Measurements from ENCODE around the gene TOX3.

The TOX3 gene

DNA sequence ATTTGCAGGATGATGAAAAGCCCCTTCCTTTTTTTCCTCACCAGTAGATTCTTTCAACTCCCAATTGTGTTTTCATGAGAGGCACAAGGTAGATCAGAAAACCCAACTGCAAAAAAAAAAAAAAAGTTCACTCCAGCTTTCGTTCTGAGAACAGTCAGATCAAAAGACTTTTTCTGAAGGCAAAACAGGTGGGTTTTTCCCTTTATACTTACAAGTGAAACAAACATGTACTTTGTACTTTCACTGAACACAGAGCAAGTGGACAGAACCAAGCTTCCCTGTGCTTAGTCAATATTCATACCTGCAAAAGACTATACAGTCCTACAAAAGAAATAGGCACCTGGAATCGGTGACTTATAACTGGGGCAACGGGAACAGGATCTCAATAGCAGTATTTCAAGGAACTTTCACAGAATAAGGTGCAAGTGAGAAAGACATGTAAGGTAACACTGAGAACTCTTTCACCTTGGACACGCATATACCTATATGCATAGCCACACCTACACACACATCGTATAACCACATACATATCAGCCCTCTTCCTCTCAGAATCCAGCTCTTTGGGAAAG is 54.1 kb downstream of the TOX3 start:
- DNase-seq (ENCODE audit: low spot score) = no peak

DNA sequence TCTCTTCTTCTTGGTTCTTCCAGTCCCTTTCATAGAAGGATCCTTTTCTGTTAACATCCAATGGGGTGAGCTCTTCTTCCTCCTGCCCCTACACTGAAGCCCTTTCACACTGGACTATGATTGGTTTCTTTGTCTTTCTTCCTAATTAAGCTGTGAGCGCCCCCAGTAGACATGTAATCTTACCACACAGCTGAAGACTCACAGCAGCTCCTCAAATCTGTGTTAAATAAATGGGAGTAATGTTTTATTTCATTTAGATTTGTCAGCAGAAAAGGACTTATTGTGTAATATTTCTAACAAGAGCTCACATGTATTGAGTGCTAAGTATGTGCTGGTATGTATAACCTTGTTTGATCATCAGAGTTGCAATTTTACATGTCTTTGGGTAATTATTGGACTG is 55.7 kb downstream of the TOX3 start:
- DNase-seq (ENCODE audit: low spot score) = peak; percentile 90

DNA sequence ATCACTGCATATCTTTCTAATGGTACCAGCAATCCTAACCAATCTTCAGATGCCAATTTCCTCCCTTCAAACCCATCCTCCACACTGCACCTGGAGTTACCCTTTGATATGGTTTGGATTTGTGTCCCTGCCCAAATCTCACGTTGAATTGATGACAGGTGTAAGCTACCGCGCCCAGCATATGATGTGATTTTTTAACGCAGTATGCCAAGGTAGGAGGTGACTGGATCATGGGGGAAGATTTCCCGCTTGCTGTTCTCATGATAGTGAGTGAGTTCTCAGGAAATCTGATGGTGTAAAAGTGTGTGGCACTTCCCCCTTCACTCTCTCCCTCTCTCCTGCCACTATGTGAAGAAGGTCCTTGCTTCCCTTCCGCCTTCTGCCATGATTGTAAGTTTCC is 57.0 kb downstream of the TOX3 start:
- DNase-seq (ENCODE audit: low spot score) = no peak

- DNase-seq (ENCODE audit: low spot score) = no peak
These were observed 58.1 kb downstream of the TOX3 start for GRCh38 chr16:52488837-52489289.

- DNase-seq (ENCODE audit: low spot score) = no peak
These were observed 59.0 kb downstream of the TOX3 start for GRCh38 chr16:52487849-52488457.

DNA sequence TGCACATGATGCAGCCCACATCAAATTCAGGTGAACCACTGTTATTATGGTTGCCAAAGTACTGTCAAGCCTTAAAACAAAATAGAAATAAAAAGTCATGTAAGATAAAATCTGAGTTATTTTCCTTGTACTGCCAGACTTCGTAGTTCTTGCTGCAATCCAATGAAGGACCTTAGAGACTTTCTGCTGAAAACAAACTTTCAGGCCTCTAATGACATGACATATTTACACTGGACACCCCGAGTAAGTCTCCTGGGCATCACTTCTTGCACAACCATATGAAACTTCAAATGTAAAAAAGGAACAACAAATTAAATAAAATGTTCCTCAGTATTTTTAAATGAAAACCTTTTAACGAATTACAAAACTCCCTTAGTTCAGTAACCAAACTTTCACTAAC is 66.7 kb downstream of the TOX3 start:
- no peak for DNase-seq (ENCODE audit: low spot score)

DNA sequence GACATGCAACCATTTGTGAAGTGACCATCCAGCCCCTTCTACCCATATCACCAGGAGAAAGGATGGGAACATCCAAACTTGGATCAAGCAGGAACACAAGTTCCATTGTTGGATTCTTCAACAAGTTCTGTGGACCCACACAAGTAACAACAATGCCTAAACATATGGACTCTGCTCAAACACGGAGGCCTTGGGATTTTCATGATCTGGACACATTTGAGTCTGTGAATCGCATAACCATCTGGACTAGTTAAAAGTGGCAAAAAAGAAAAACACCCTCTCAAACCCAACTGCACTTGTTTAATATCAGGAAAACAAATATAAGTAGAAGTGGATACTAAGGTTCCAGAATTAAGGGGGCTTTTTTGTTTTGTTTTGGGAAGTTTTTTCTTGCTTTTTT is 70.8 kb downstream of the TOX3 start:
- no peak for DNase-seq (ENCODE audit: low spot score)

- DNase-seq (ENCODE audit: low spot score) = no peak
These were observed 72.3 kb downstream of the TOX3 start for GRCh38 chr16:52474679-52475078.

DNA sequence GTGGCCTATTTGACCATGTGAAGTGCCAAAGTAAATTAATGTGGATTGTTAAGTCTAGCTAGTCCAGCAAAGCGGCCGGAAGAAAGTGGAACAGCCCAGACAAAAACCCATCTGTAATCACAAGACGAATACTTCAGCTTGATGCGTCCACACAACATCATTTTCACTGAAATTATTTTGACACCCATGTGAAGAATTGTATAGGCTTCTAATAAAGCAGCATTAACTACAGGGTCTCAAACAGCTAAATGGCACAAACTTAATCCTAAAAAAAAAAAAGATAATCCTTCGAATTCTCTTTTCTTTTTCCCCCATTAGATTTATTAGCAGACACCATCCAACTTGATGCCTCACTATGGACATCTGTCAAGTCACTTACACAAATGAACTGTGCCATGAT is 73.8 kb downstream of the TOX3 start:
- DNase-seq (ENCODE audit: low spot score) = no peak

DNA sequence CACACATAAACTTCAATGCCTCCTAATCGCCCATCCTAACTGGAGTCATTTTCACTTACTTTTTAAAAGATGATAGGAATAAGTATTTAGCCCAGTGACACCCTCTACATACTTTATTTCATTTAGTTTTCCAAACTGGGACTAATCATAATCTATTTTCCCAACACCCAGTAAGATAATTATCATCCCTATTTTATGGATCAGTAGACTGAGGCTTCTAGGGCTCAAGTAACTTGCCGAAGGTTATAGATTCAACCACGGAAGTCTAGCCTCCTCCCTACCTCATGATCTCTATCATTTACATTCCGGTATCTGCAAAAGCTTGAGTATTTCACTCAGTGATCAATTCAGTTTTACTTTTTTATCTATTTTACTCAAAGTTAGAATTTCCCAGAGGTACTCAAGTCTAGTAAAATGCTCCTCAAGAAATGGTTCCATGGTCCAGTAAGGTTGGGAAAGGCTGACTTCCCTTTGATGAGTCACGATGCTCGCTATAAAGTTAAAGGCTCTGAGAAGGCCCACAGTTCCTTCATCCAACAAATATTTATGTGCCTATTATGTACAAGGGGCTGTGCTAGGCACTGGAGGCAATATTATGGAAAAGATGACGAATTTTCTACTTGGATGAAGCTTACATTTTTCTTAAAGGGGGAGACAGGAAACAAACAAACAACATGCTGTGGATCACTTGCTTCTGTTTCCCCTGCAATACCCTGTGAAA is 75.1 kb downstream of the TOX3 start:
- DNase-seq (ENCODE audit: low spot score) = no peak

DNA sequence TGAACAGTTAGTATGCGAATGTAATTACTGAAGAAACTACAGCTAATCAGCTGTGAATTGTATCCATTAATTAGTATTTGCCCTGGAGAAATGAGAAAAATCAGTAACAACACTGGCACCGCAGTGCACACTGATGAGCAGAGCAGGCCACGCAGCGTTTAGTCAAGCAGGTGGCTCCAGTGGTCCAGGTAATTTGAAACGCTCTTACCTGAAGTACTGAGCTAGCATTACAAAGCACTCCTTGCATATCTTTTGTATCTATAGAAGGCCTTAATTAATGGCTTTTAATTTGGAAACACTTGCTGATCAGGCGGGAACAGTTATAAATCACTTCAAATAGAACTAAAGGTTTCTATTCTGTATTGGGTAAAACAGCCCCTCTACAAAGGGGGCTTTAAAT is 76.4 kb downstream of the TOX3 start:
- DNase-seq (ENCODE audit: low spot score) = no peak

- no peak for DNase-seq (ENCODE audit: low spot score)
These were observed 77.2 kb downstream of the TOX3 start for GRCh38 chr16:52469775-52470174.

DNA sequence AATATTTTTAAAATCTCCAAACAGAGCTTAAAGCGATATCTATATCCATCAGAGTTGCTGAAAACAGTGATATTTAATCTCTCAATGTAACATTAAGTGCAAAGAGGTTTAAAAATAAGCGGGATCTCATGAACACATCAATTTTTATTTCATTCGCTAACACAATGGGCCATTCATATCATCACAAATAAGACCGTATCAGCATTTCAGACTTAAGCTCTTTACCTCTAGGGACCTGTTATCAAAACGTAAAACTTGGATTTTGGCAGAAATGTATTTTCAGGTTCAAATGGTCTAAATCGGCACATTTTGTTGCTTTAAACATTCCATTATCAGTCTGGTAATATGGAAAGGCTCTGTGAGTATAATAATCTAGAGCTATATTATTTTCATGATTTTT is 77.9 kb downstream of the TOX3 start:
- no peak for DNase-seq (ENCODE audit: low spot score)

DNA sequence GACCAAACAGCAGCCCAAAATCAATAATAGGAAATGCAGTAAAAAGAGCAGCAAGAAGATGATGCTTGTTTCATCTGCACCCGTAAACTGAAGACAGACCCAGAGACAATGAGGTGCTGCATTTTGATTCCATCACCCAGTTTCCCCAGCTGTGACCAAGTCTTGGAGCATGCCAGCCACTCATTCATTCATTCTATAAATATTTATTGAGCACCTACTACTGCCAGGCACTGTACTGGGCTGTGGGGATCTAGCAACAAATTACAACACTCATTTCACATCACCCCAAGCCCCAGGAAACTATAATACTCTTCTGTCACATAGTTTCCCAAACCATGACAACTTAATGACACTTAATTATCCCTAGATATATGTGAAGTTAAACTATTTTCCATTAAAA is 79.2 kb downstream of the TOX3 start:
- DNase-seq (ENCODE audit: low spot score) = no peak

GRCh38 chr16:52466994-52467393 is 79.9 kb downstream of the TOX3 start:
- peak; percentile 58 for DNase-seq (ENCODE audit: low spot score)

GRCh38 chr16:52465711-52466267 is 81.2 kb downstream of the TOX3 start:
- no peak for DNase-seq (ENCODE audit: low spot score)

- DNase-seq (ENCODE audit: low spot score) = no peak
These were observed 83.0 kb downstream of the TOX3 start for GRCh38 chr16:52463904-52464303.

- DNase-seq (ENCODE audit: low spot score) = no peak
These were observed 84.1 kb downstream of the TOX3 start for GRCh38 chr16:52462816-52463215.

DNA sequence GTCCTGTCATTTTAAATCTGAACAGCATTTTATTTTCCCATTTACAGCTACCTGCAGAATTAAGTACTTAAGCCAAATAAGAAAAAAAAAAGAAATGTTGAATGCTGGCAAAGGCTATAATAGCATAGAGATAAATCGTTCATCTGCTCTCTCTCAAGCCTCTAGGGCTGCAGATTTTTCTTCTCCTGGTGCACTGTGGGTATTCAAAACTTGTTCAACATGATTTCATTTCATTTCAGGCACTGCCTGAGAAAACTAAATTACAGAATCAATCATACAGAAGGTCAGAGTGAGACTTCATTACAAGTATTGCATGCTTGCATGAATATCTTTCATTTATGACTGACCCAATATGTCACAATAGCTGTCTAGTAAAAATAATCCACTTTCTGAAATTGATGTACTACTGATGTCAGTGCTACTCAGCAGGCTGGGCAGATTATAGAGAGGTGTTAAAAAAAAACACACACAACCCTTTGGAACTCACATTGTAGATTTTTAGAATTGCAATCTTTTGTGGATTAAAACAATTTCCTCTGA is 86.2 kb downstream of the TOX3 start:
- DNase-seq (ENCODE audit: low spot score) = peak; percentile 52

- peak; percentile 84 for DNase-seq (ENCODE audit: low spot score)
These were observed 90.6 kb downstream of the TOX3 start for GRCh38 chr16:52456368-52456767.

DNA sequence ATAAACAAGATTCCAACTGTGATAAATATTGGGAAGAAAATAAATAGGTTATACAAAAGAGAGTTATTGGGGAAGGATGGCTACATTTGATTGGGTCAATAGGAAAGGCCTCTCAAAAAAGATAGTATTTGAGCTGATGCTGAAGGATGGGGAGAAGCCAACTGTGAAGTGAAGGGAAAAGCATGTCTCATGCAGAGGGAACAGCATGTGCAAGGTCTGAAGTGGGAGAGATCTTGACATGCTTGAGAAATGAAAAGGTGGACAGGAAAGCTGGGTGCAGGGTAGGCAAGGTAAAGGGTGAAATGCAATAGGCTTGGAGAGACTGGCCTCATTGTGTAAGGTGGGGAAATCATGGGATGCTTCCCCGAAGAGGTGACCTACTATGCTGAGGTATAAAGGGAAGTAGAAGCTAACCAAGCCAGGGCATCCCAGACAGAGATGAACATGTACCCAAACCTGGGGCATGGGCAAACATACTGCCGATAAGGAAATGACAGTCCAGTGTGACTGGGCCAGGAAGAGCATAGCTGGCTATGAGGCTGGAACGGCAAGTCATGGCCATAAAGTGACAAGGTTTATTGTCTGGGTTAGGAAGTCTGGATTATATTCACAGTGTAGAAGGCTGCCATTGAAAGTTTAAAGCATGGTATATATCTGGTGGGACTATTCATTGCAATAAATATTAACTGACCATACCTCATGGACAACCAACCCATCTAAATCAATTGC is 91.2 kb downstream of the TOX3 start:
- DNase-seq (ENCODE audit: low spot score) = no peak

GRCh38 chr16:52453644-52454043 is 93.3 kb downstream of the TOX3 start:
- DNase-seq (ENCODE audit: low spot score) = no peak

All from pons (tissue), 1 donor.